ENCODE measurements around the gene GALK2. TPM values are rescaled to one million over a fixed set of nuclear protein-coding genes. Genes with fewer than 3 reads are reported as not detected.

The GALK2 gene
- total RNA-seq, 1 experiment from 2014 or later: 29.0 TPM

- no peaks in the 10 kb centered on the region for H3K79me2 ChIP-seq (ENCODE audit: low read depth)
- H3K4me2 ChIP-seq: no peak overlapping the region
- H3K27ac ChIP-seq: no peak overlapping the region
- no peaks in the 10 kb centered on the region for H4K20me1 ChIP-seq (ENCODE audit: insufficient read depth)
- H3K4me3 ChIP-seq: no peak overlapping the region
- TF ChIP-seq EZH2 (IDR thresholded peaks at IDR 0.05; ENCODE audit: low read depth) (no peak), CTCF (conservative IDR thresholded peaks at IDR 0.05) (no peak)
- H3K4me1 ChIP-seq (replicated peaks; ENCODE audit: insufficient read depth): no peaks in the 10 kb centered on the region
- H3F3A ChIP-seq (ENCODE audit: insufficient read depth, low read depth): no peaks in the 10 kb centered on the region
- no TSS peak for BruUV-seq (replicated peaks)
- H3K36me3 ChIP-seq (ENCODE audit: low read depth): no peaks in the 10 kb centered on the region
- ChIA-PET CTCF (no interaction called here), POLR2A (ENCODE audit: unreplicated experiment) (no interaction called here)
- no peaks in the 10 kb centered on the region for H3K27me3 ChIP-seq (ENCODE audit: insufficient read depth, low read depth)
- no peak for DNase-seq
- no peaks in the 10 kb centered on the region for H3K9me2 ChIP-seq (ENCODE audit: insufficient read depth)
- H2AFZ ChIP-seq: no peak overlapping the region
- no peaks in the 10 kb centered on the region for H3K9me3 ChIP-seq (ENCODE audit: insufficient read depth, low read depth)
- intact Hi-C loops (cut with micrococcal nuclease; ENCODE audit: unreplicated experiment): no loop called here
Measured at GRCh38 chr15:49286649-49287404, 116.8 kb downstream of the GALK2 start.

DNA sequence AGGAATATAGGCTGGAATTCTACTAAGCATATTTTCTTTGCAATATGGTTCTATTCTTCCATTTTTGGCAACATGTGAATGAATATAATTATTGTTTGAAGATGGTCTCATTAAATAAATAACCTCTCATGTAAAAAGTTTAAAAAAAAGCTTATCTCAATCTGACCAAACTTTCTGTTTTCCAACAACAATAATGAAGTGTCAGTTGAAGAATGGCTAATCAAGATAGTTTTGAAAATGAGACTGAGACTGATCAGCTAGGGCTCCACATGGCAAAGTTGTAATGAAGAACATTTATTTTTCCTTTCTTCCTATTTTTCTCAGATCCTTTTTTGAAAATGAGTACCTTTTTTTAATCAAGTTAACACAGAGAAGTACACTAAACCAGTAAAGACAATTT lies 117.4 kb downstream of the GALK2 start:
- Histone ChIP-seq H3F3A (ENCODE audit: insufficient read depth, low read depth) (no peaks in the 10 kb centered on the region), H3K4me3 (no peak overlapping the region), H3K9me3 (ENCODE audit: insufficient read depth, low read depth) (no peaks in the 10 kb centered on the region), H2AFZ (no peak overlapping the region), H3K4me1 (replicated peaks; ENCODE audit: insufficient read depth) (no peaks in the 10 kb centered on the region), H3K9me2 (ENCODE audit: insufficient read depth) (no peaks in the 10 kb centered on the region), H3K27me3 (ENCODE audit: insufficient read depth, low read depth) (no peaks in the 10 kb centered on the region), H3K27ac (no peak overlapping the region), H4K20me1 (ENCODE audit: insufficient read depth) (no peaks in the 10 kb centered on the region), H3K79me2 (ENCODE audit: low read depth) (no peaks in the 10 kb centered on the region), H3K4me2 (no peak overlapping the region), H3K36me3 (ENCODE audit: low read depth) (no peaks in the 10 kb centered on the region)
- BruUV-seq (replicated peaks): no TSS peak
- no peak for TF ChIP-seq EZH2 (IDR thresholded peaks at IDR 0.05; ENCODE audit: low read depth)
- no peak for TF ChIP-seq CTCF (conservative IDR thresholded peaks at IDR 0.05)
- no peak for DNase-seq
- CTCF ChIA-PET: no interaction called here
- intact Hi-C loops (cut with micrococcal nuclease; ENCODE audit: unreplicated experiment): no loop called here
- POLR2A ChIA-PET (ENCODE audit: unreplicated experiment): no interaction called here

GRCh38 chr15:49288391-49288790 lies 118.3 kb downstream of the GALK2 start:
- Histone ChIP-seq H3K4me1 (replicated peaks; ENCODE audit: insufficient read depth) (no peaks in the 10 kb centered on the region), H3K9me2 (ENCODE audit: insufficient read depth) (no peaks in the 10 kb centered on the region), H2AFZ (no peak overlapping the region), H3K27ac (no peak overlapping the region), H3K4me3 (no peak overlapping the region), H3F3A (ENCODE audit: insufficient read depth, low read depth) (no peaks in the 10 kb centered on the region), H3K79me2 (ENCODE audit: low read depth) (no peaks in the 10 kb centered on the region), H3K36me3 (ENCODE audit: low read depth) (no peaks in the 10 kb centered on the region), H3K9me3 (ENCODE audit: insufficient read depth, low read depth) (no peaks in the 10 kb centered on the region), H3K4me2 (no peak overlapping the region), H4K20me1 (ENCODE audit: insufficient read depth) (no peaks in the 10 kb centered on the region), H3K27me3 (ENCODE audit: insufficient read depth, low read depth) (no peaks in the 10 kb centered on the region)
- intact Hi-C loops (cut with micrococcal nuclease; ENCODE audit: unreplicated experiment): no loop called here
- no TSS peak for BruUV-seq (replicated peaks)
- no peak for DNase-seq
- POLR2A ChIA-PET (ENCODE audit: unreplicated experiment): interaction anchor here (0.6 kb wide), 1 partner anchor 1046 kb away, joined by 8 read pairs; no protein-coding TSS in a partner anchor
- CTCF ChIA-PET: no interaction called here
- TF ChIP-seq EZH2 (IDR thresholded peaks at IDR 0.05; ENCODE audit: low read depth) (no peak), CTCF (conservative IDR thresholded peaks at IDR 0.05) (no peak)
